HS-27A (cell line): ENCODE results near the gene BANP.

Experiments
- DNase-seq: peaks from one replicate; pipeline ENCODE4 v3.0.0-alpha.2; 2012; ENCODE audit warnings: low read depth, missing footprints

BANP gene

GRCh38 chr16:87949071-87949744, 2.0 kb upstream of the BANP start:
- DNase-seq, result no peak

DNA sequence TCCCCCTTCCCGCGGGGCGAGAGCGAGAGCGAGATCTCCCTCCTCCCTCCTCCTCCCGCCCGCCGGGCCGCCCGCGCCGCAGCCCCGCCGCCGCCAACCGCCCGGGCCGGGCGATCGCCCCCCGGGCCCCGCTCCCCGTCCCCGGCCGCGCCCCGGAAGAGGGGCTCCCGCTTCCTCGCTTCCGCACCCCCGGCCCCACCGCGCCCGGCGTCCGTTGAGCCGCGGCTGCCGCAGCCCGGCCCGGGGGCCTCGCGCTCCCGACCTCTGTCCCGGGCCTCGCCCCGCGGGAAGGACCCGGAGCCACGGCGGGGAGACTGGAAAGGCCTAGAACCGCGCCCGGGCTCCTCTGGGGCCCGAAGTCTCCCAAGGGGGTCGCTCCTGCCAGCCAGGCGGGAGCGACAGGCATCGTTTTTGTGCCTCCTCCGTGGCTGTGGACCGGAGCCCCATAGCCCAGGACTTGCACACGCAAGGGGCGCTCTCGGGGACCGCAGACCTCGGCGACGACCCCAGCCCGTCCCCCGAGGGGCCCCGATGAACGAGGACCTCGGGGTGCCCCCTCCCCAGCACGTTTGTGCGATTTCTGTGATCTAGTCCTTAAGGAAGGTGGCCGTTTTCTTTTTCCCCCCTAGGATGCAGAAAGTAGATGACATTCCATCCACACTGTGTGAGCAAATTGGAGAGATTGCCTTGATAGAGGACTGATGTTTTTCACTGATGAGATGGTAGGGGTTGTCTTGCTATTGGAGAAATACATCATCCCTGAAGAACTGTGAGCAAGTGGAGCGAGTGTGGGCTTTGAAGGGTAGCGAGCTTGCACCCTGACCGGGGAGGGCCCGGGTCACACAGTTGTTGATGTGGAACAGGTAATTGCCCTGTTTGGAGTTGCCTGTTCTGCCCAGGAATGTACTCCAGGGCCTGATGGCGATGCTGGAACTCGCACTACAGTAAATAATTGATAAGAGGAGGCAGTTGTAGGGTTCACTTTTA, 611 bp downstream of the BANP start:
- DNase-seq, result no peak

DNA sequence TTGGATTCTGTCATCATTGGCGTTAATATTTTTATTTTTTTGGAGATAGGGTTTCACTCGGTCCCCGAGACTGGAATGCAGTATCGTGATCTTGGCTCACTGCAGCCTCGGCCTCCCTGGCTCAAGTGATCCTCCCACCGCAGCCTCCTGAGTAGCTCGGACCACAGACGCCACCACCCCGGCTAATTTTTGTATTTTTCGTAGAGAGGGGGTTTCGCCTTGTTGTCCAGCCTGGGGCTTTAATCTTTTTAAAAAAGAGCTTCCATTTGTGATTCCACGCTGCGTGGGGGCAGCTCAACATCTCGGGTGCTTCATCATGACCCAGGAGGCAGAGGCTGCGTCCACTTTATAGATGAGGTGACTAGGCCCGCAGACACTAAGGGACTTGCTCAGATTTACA, 1.5 kb downstream of the BANP start:
- DNase-seq, result no peak

DNA sequence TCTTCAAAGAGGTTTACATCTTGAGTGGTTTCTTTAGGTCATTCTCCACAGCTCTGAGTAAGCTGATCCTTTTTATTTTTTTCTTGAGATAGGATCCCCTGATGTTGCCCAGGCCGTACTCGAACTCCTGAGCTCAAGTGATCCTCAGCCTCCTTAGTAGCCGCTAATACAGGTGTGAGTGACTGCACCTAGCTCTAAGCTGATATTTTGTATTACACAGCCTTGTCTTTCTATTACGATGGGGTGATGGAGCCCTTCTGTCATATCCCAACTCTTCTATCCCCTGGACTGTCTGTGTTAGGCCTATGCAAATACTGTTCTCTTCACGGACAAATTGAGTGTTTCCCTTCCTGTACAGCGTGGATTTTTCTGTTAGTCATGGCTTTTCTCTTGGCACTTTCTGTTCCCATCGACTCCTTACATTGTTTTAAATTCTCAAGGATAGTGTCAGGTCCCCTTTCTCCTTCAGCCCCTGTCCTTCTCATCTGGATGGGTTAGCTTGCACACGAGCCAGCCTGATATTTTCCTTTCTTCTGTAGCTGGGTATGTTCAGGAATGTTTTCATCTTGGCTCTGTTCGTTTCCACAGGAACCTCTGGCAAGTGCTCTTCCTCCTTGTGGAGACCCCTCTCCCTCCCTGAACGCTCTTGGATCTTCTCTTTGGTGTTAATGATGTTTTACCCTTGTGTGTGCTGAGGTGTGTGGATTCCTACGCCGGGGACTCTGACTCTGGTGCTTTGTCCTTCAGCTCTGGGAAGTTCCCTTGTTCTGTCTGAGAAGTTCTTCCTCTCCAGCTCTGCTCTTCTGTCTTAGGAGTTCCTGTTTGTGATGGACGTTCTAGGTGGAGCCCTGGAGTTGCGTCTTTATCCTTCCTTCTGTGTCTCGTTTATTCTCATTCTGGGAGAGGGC, 2.3 kb downstream of the BANP start:
- DNase-seq, result no peak

- DNase-seq, result no peak
These were observed 3.1 kb downstream of the BANP start for GRCh38 chr16:87954361-87954760.

GRCh38 chr16:87954826-87955225, 3.6 kb downstream of the BANP start:
- DNase-seq, result no peak

DNA sequence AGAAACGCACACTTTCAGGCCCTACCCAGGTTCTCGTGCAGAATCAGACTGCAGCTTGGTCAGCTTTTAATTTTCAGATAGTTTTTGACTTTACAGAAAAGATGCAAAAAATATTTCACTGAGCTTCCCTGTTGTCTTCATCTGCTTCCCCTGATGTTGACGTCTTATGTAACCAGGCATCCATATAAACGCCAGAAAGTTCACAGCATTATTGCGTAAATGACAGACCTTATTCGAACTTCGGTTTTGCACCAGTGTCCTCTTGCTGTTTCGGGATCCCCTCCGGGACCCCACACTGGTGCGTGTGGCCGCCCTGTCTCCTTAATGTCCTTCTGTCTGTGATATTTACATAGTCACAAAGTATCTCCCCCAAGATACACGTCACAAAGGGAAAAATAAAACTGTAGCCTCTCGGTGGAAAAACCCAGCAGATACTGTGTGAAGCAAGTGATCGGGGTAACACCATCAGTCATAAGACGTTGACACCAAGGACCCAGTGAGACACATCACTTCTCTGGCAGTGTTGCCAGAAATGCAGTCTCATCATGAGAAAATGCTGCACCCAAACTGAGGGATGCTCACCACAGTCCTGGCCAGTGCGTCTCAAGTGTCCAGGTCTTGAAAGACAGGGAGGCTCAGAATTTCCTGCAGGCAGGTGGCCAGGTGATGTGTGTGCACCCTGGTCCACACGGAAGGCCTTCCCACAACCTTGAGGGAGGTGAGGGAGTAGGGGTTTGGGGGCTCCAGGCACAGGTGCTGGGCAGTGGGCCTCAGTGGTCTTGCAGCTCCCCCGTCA, 4.3 kb downstream of the BANP start:
- DNase-seq, result no peak

- DNase-seq, result no peak
These were observed 4.8 kb downstream of the BANP start for GRCh38 chr16:87956098-87956364.

DNA sequence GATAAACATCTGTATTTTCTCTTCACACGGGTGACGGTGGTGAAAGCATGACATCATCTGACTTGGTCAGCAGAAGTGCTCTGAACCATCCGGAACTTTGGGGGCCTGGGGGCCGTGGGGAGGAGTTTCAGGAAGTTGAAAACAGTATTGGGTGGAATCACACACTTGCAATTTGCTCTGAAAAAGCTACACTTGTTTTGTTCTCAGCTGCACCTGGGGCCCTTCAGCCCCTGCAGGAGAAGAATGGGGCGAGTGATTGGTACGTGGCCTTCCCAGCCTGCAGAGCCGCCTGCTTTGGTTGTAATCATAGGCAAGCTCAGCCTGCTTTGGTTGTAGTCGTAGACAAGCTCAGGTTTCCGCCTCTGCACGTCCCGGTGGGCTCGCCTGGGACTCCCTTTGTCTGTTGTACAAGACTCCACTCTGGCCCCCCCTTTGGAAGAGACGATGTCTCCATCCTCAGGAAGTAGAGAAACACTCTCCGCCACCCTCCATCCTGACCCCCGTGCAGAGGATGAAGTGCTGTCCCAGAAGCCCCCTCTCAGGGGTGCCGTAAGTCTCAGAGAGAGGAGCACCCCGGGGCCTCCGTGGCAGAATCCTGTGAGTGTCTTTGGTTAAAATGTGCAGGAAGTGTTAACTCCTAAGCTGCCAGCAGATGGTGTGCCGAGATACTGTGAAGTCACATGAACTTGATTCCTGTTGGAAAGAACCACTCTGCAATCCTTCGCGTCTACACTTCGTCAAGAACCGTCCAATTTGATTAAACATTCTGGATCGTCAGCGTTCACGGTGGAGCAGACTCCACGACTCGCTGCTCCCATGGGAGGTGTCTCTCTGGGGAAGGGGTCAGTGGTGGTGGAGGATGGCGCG, 5.4 kb downstream of the BANP start:
- no peak for DNase-seq

GRCh38 chr16:87957296-87958094, 6.3 kb downstream of the BANP start:
- no peak for DNase-seq

DNA sequence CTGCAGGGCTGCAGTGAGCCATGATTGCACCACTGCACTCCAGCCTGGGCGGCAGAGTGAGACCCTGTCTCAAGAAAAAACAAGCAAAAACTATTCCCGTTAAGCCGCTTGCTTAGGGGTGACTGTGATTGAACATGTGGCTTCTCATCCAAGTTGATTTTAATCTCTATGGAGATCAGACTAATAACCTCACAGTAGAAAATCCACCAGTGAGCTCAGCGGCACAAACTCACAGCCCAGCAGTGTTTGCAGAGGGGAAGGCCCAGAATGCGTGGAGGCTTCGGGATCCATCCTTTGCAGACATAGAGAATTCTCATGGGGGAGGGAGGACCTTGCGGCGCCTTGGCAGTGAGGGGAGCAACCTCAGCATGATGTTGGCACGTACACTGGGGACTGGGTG, 7.4 kb downstream of the BANP start:
- no peak for DNase-seq

DNA sequence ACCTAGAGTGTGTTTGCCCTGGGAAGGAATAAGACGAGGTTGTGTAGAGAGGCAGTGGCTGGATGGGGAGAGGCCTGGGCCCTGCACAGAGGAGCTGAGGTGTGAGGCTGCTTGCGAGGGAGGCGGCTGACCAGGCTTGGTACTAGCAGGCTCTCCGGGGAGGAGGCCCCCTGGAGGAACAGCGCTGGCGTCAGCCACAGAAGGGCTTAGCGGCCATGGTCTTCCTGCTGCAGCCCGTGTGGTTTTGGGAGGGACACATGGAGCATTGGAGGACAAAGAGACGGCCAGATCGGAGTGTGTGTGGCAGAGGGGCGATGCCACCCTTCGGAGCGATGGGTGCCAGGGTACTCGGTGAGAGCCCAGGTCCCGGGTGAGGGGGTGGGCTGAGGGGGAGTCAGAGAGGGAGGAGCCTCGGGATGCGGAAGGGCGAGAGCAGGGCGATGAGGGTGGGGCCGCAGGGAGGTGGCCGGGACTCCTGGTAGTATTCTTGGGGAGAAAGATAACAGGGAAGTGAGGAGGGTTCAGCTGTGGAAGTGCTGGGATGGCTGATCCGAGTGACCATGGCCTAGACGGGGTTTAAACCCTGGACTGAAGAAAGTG, 8.3 kb downstream of the BANP start:
- DNase-seq, result no peak

DNA sequence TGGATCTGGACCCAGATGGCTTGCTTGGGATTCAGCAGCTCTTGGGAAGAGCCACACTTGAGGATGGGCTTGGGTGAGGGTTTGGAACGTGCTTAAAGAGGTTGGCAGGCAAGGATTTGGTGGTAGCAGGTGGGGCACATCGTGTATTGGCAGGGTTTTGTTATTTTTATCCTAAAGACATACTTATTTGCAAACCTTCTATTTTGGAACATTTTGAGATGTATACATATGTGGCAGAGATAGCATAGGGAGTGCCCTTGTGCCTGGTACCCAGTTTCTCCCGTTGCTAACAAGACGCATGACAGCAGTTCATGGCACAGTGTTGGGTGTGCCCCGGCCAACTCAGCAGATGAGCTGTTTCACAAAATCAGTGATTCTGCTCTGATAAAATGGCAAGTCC, 9.1 kb downstream of the BANP start:
- DNase-seq, result no peak

- no peak for DNase-seq
These were observed 9.6 kb downstream of the BANP start for GRCh38 chr16:87960852-87961251.

- DNase-seq, result no peak
These were observed 10.4 kb downstream of the BANP start for GRCh38 chr16:87961623-87962022.

DNA sequence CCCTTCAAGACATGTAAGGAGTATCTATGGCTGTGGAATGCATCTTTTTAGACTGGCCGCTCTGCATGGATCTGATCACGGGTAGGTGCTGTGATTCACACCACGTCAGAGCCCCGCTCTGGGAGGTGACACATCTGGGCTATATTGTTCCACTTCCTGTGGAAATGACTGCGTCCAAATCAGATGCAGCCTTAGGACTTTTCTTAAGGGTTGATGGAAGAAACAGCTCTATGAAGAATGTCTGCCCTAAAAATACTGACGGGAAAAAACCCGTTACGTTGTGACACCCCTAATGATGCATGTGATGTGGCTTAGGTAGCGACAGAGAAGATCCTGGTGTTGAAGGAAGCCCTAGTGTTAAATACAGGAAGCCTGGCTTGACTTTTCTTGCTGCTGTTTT, 12.2 kb downstream of the BANP start:
- DNase-seq, result no peak

DNA sequence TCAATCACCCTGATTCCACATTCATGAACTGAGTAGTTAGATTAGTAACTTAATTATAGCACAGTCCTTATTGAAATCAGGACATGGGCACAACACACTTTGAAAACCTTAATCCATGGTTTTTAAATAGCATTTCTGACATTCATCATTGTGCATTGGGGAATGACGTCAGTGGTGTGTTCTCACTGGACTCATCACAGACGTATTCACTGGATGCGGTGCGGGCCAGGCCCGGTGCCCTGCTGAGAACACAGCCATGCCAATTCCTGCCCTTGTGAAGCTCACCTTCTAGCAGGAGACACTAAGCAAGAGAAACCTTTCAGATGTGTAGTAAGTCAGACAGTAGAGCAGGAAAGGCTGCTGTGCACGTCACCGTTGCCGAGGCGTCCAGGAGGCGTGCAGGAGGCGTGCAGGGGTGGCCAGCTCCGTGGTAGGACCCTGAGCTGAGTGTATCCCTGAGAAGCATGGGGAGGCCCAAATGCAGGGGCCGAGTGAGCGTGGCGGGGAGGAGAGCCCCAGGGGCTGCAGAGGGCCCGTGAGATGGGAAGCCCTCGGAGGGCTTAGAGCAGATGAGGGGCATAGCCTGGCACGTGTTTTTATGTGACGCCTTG, 12.9 kb downstream of the BANP start:
- no peak for DNase-seq

DNA sequence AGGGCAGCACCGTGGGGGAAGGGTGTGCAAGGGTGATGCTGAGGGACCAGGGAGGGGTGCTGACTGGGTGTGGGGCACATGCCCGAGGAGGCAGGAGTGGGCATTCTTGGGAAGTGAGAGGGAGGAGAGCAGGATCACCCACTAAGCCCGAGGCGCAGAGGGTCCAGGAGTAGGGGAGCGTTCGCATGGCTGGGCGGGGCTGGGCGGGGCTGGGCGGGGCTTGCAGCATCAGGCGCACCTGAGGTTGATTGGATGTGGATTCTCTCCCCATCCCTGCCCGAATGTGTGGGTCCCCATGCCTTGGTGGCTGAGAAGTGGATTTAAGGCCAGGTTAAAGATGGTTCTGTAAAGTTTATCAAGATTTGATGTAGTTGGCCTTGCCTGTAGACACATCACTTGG, 14.2 kb downstream of the BANP start:
- DNase-seq, result no peak

DNA sequence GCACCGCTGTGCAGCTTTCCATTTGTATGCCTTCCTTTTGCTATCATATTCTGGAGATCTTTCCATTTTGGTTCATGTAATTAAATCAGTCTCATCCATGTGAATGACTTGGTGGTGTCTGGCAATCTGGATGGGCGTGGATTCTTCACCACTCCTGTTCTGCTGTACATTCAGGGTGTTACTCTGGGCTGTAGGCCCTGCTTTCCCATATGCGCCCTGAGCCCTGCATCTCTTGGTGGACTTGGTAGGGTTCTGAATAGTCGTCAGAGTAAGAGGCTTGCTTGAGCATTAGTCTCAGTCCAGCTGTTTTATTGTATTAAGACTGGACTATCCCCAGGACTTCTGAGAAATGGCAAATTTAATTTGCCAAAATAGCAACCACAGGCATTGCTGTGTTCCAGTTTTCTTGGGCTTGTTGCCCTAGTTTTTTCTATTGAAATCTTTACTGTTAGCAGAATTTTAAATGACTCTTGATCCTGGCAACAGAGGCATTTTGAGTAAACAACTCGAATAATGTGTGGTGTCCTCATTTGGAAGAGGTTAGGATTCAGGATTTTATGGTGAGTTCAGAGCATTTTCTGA, 14.9 kb downstream of the BANP start:
- DNase-seq, result no peak
